ENCODE measurements around the gene C1orf87.

The C1orf87 gene

DNA sequence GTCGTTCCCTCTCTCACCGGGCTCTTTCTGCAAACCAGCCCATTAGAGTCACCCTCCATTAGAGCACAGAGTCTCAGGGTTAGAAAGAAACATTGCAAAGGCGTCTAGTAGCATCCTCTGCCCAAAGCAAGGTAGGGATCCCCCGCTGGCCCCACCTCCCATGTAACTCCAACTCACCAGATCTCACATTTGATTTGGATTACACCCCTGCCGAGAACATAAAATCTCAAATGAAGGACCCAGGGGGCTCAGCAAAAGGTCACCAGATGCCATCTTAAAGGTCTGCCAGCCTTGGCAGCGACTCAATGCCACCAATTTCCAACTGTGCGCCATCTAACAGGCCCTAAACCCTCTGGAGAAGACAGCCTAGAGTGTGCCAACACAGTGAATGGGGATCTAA, 14.1 kb downstream of the C1orf87 start:
- DNase-seq, result no peak

DNA sequence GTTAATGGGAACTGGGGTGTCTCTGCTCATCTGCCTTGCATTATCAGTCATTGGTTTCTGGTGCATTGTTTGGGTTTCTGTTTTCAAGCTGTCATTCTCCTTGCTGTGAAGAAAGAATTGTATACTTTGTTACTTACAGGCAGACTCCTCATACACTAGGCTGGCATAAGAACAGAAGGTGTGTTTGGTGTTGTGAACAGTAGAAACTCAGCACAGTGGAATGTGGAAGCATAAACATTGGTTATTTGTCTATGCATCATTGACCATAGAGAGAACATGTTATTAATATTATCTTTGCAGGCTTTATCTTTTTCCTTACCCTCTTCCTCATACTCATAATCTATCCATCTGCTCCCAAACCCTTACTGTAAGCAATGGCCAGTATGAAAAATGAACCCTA, 18.2 kb downstream of the C1orf87 start:
- no peak for DNase-seq

DNA sequence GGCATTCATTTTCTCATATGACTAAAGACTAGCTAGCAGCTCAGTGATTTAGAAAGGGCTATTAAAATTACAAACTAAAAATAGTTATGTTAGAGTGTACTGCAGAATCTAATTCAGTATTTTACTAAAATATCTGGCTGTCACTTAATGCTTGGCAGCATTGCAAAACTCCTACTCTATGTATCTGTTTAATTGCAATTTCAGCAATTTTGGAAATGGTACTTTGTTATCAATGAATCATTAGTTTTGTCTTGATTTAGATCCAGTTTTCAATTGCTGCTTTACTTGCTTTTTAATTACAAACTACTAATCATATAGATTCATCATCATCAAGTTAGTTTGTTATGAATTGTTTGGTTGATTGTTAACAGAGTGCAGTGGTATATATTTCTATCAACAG, 19.2 kb downstream of the C1orf87 start:
- DNase-seq, result no peak

DNA sequence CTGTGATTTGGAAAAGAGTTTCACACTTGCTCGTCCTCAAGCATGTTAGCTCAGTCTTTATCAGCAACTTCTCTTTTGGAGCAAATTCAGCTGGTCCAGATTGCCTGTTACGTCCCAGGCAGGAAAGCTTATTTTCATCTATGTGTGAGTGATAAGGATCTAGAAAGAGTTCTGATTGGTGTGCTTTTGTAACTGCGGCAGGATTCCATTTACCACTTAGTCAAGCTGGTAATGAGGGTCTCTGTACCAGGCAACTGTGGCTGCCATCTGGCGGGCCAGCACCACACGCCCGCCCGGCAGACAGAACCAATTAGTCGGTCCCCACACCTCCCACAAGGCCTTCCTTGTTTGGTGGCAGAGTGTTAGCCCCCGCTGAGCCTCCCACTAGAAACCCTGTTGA, 21.0 kb downstream of the C1orf87 start:
- no peak for DNase-seq

DNA sequence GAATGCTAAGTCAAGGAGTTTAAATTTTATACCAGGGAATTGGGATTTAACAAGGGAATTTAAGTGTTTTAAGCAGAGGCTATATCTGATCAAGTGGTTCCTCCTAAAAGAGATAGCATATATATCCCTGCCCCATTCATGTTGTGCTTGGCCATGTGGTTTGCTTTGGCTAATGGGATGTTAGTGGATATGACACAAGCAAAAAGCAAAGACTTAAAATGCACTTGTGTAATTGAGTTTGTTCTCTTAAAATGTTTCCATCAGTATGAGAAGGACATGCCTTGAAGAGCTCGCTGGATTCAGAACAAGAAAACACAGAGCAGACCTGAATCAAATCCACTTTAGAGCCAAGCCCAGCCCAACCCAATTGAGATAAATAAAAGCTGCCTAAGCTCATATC, 22.4 kb downstream of the C1orf87 start:
- no peak for DNase-seq

DNA sequence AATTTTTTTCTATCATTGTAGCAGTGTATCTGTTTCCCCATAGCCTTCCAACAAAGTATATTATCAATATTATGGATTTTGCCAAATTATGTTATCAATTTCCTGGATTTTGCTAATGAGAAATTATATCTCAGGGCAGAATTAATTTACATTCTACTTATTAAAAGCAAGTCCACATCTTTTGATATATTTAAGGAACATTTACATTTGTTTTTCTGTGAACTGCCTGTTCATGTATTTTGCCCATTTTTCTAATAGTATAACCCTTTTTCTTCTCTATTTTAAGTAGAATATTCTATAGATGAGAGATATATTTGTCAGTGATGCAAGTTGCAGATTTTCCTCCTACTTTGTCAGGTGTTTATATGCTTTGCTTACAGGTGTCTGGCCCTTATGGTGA, 24.4 kb downstream of the C1orf87 start:
- DNase-seq, result no peak

DNA sequence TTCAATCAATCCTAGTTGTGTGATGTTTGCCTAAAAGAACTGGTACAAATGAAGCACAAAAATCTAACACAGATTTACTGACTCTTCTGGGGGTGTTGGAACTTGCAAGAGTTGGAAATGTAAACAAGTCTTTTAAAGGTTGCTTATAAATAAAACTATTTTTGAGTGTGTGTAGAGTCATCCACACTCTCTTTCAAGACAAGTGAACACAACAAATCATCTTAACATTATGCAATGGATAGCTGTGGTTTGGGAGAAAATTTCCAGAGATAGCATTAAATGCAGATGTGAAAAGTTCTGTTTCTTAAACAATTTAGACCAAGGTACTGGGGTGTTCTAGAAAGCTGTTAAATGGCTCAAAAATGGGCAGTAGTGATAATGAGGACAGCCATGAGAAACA, 28.7 kb downstream of the C1orf87 start:
- no peak for DNase-seq

DNA sequence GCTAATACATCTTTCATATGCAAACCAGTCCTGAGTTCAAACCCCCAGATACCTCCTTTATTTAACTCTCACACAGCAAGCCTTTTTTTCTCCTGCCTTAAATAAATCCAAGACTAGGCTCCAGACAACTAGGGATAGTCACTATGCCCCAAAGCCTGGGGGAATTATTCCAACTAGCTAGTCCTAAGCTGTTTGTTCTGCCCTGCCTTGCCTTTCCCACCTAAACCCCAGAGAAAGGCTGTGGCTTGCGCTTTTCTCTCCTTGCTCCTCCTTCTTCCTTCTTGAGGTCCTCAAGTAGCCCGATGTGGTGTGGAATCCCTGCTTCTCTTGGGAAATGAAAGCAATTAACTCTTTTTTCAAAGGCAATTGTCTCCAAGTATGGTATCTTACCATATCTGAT, 31.8 kb downstream of the C1orf87 start:
- DNase-seq, result no peak

DNA sequence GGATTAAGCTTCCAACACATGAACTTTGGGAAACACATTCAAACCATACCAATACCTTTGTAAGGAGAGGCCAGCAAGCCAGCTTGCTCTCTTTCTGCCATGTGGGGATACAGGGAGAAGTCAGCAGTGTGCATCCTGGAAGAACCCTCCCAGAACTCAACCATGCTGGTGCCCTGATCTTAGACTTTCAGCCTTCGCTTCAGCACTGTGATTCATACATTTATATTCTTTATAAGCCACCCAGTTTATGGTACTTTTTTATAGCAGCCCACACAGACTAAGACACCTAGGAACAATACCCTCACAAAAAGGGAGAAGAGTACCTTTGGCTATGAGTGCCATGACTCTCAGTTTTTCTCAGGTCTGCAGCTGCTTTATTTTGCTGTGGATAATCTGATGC, 35.9 kb downstream of the C1orf87 start:
- no peak for DNase-seq

DNA sequence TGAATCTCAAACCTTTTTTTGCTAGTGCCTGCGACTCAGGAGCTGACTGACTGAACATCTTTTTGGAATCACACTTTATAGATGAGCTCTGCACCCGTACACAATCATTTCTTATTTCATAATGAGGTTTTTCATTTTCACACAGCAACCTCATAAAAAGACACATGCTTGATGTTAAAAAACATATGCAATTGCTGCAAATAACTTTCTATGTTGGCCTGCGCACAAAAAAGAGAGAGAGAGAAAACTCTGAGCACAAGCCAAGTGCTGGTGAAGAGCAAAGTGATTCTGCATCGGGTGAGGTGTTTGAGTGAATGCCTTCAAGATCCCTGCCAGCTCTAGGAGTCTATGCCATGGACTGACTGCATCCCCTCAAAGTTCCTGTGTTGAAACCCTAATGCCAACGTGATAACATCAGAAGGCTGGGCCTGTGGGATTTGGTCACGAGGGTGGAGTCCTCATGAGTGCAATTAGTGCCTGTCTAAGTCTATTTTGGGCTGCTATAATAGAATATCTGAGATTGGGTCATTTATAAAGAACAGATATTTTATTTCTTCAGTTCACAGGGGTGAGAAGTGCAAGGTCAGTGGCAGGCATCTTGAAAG, 36.6 kb downstream of the C1orf87 start:
- DNase-seq, result no peak

DNA sequence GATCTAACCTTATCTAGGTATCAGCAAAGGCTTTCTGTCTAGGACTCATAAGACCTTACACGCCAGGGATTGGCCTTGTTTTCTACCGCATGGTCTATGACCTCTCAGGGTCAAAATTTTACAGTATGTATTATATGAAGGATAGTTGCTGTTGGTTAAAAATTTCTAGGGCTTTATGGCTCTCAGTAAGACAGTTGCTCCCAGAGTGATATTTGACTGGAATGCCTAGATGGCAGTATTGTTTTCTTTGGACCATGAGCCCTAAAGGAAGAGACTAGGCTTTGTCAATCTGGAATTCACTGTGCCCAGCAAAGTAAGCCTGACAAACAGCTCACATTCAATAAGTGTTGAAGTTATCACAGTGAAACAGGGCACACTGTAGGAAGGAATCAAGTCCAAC, 37.6 kb downstream of the C1orf87 start:
- no peak for DNase-seq

DNA sequence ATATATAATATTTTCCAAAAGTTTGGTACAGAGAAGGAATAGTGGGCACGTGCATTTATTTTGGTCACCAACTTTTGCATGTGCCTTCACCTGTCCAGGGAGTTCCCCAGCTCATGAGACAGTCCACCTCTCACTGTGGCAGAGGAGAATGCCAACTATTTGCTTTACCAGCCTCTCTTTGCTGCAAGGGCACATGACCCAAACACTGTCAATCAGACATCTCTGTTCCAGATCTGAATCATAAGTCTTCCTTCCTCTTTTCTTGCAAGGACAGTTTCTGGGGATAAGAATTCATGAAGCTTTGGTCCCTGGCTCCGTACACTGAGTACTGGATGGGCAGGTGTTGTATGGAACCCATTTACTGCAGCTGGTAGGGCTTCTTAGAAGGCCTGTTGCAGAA, 38.6 kb downstream of the C1orf87 start:
- DNase-seq, result no peak

DNA sequence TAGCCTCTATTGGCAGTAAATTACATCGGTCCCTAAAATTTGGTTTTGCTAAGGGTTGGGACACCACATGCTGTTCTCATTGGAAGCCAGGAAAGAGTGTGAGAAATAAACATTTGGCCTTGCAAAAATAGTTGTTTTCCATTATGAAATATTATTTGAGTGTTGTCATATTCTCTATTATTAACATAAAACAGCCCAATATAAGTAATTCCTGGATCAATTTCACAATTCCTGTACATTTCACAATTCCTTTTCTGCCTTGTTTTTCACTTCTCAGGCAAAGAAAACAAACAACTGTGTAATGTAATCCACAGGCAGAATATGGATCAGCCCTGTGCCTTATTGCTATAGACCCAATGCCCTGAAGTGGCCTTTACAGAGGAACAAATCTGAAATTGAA, 40.5 kb downstream of the C1orf87 start:
- no peak for DNase-seq

DNA sequence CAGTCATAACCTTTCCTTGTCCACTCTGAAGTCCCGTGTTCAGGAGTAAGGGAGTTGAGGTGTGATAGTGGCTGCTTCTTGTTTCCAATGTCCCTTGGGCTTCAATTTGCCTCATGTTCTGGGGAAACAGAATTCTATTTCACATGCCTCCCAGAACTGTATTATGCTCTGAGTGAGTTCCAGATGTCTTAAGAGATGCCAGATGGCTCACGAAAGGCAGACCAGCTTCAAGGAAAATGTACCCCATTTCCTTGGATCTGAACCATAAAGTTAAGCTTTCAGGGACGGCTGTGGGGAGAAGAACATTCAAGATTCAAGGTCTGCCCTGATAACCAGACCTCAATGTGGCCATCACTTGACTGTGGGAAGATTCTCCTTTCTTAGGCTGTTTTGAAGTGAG, 42.4 kb downstream of the C1orf87 start:
- no peak for DNase-seq

DNA sequence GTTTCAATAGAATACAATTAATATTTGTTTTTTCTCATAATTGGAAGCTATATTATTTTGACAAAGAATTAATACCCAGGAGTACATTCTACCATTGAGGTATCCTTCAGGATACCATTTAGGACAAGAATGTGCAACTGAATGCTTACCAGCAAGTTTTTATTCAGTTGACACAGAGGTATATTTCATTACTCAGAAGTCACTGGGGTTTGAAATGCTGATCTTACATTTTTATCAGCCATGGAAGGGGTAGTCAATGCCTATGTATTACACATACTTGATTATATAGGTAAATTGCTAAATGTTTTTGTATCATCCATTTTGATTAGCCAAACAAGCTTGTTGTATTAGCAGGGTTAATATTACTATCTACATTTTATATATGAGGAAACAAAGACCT, 48.0 kb downstream of the C1orf87 start:
- no peak for DNase-seq

DNA sequence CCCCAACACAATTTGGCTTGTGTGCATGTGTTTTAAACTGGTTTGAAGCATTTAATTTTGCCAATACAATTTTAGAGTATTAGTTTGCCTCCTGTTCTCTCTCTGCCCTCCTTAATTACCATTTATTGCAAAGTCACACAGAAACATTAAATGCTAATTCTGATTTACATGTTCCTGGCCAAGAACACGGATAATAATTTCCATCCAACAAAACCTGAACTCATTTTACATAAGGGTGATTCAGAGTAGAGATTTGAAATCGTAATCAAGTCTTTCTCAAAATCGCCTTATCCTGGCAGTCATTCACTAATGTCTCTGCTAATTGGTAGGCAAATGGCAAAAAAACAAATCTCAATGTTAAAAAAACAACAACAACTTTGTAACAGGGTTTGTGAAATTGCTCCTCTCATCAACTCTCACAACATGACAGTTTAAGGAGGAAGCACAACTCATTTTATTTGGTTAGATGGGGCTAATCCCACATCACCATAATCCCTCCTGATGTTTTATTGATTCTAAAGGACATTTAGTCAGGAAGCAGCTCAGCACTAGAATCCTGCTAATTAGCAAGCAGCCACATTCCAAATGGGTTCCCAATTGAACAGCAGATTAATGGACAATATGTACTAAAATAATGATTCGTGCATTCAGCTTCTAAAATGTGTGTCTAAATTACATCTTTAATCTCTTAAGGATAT, 55.9 kb downstream of the C1orf87 start:
- no peak for DNase-seq

DNA sequence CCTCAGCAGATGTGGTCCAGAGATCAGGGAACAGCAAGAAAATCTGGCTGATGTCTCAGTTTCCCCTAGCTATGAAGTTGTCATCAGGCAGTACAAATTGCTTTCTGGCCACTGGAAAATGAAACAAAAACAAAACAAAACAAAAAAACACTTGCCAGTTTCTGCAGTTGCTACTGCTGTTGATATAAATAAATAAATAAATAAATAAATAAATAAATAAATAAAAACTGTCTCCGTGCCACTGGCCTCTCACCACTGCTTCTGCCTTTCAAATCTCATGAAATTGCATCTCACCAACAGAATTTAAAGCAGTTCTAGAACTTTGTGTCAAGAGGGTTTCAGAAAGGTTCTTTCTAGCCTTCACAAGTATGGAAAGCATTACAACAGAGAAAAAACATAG, 62.9 kb downstream of the C1orf87 start:
- no peak for DNase-seq

DNA sequence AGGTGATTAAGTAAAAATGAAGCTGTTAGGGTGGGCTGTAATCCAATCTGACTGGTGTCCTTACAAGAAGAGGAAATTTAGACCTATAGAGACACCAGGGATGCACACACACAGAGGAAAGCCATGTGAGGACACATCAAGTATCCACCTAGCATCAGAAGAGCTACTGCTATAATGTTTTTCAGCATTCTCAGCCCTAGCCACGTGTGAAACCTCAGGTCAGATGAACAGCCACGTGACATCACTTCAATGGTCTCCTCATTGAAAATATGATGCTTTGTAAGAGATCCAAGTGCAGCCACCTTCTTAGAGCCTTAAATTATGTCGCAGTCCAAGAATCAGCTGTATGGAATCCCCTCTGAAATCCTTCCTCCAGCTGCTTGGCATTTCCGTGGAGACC, 65.1 kb downstream of the C1orf87 start:
- DNase-seq, result no peak

DNA sequence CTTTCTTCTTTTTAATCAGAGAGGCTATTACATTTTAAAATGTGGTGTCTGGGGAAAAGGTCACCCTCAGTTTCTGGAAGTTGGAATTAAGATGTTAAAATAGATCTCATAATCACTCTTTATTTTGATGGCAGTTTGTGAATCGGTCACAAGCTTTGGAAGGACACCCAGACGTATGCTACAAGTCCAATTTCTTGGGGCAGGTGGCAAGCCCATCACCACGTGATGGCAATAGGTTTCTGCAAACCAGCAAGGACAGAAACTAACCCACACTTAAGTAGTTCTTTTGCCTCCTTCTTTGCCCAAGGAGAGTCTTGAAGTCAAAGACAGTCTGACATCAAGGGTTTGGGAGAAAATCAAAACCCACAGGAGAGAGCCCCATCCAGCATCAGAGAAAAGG, 72.9 kb downstream of the C1orf87 start:
- DNase-seq, result no peak

DNA sequence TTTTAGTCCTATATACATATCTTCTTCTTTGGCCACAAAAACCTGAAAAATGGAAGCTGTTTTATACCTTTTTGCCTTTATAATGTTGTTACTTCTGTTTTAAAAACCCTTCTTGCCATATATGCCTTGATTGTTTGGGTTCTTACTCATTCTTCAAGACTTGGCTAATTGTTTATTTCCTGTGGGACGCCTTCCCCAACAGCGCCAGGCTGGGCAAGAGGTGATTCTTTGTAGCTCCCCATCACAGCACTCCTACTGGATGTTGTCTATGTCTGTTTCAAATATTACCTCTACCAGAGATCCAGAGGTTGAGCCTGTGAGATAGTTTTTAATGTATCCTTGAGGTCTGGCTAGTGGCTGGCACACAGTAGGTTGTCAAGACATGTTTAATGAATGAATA, 73.8 kb downstream of the C1orf87 start:
- no peak for DNase-seq

DNA sequence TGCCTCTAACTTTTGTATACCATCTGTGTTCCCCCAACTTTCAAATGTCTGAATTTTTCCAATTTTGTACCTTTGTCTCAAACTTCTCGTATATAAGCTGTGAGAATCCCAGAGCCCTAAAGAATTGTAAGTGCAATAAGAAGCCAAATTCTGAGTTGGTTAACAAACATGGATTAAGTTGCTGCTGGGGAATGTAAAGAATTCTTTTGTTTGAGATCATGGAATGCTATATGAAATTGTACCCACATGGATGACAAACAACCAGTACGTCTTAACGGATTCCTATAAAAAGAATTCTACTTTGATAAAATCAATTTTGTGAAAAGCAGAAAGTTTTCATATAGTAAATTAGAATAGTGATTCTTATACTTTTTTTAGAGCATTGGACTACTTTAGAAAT, 74.6 kb downstream of the C1orf87 start:
- DNase-seq, result no peak

DNA sequence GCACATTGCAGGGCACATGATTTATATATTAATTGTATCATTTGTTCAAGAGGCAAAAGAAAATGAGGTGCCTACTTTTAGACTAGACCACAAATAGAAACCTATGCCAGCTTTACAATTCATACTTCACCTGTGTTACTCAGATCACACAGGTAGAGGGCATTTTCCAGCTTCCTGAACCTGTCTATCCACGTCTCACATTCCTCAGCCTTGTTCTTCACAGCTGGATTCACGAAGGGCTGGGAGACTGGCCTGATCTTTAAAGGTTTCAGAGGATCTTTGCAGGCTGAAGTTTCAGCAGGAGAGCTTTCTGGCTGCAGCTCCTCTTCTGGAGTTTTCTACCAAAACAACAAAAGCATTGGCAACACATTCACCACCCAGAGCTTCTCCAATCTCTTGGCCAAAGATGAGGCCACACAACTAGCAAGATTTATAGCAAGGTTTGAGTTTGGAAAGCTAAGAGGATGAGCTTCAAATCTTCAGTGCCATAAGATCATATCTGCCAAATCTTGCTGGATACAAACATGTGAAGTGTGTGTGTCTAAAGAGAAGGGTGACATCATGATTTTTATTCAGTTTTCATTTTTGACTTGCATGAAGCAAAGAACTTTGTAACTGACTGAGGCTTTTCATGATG, 76.0 kb downstream of the C1orf87 start:
- no peak for DNase-seq

DNA sequence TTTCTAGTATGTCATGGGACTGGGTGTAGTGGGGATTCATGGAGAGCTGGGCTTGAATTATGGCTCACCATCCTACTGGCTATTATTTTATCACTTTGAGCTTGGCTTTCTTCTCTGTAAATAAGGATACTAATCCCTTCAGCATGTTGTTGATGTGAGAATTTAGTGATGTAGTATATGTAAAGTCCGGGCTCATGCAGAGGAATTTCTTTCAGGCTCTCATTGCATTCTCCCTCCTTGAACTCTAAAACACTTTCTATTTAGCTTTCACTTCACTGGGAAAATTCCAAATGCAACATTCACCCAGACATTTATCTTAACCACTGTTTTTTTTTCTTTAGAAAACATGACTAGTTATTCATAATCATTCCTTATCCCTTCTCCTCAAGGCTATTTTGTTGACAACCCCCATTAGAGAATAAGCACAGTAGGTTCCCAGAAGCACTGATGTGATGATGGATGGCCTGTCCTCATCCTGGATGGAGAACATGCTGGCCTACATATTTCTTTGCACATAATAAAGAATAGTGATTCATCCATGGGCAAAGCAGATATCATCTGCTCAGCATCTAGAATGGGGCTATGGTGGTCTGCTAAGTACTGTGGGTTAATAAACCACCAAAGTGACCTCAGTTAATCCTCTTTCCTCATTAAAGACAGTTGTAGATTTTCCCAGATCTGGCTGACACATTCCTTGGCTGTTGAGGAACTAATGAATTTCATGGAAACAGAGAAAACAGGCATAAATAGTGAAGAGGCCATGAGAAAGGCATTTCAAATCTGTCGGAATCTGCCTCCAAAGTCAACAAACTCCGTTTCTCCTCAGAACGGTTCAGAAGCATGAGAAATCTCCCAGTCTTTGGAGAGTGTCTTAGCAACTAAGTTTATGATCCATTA, 79.0 kb downstream of the C1orf87 start:
- DNase-seq, result no peak

Data from stimulated activated naive CD4-positive, alpha-beta T cell (primary cell).